GM19397 (cell line): ENCODE measurements around the gene ISG20L2.

Source experiments
- ATAC-seq: cut with Tn5 transposase; IDR thresholded peaks from one replicate; pipeline ENCODE4 v1.9.1; 2021; ENCODE audit warnings: mild to moderate bottlenecking, moderate library complexity; ENCODE audit not compliant: unreplicated experiment

The ISG20L2 gene

DNA sequence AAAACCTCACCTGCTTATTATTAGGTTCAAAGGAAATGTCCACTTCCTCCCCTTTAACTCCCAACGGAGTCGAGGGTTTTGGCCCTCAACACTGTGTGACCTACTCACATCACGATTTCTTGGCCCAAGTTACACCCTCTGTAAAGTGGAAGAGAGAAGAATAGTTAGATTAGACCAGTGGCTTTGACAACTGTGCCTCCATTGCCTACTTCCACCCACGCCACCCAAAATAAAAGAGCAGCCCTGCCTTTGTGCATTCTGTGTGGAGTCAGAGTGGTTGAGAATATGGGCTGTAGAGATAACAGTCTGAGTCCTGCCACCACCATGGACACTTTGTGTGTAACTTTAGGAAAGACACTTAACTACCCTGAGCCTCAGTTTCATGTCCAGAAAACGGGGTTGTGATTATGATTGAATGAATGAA lies 27.0 kb upstream of the ISG20L2 start:
- ATAC-seq: no peak

GRCh38 chr1:156754219-156754618 lies 25.7 kb upstream of the ISG20L2 start:
- no peak for ATAC-seq

GRCh38 chr1:156752843-156753482 lies 24.4 kb upstream of the ISG20L2 start:
- ATAC-seq: no peak

- peak; percentile 70 for ATAC-seq
These were observed 23.4 kb upstream of the ISG20L2 start for GRCh38 chr1:156751757-156752481.

DNA sequence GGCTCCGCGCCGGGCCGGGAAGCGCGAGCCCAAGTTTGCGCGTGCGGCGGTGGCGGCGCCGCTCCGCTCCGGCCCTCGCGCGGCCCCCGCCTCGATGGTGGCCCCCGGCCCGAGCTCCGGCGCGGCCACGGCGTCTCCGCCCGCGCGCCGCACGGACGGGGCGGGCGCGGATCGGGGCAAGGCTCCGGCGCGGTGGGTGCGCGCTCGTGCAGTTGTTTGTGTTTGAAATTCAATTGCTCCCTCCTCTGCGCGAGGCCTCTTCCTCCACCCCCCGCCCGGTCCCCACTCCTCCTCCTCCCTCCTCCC lies 22.8 kb upstream of the ISG20L2 start, which contains the start of gene HDGF:
TSS of gene HDGF (minus strand) at position 225 of the 306 bp plus-strand sequence. CDS start 246 bp downstream, outside the sequence.
- no peak for ATAC-seq

DNA sequence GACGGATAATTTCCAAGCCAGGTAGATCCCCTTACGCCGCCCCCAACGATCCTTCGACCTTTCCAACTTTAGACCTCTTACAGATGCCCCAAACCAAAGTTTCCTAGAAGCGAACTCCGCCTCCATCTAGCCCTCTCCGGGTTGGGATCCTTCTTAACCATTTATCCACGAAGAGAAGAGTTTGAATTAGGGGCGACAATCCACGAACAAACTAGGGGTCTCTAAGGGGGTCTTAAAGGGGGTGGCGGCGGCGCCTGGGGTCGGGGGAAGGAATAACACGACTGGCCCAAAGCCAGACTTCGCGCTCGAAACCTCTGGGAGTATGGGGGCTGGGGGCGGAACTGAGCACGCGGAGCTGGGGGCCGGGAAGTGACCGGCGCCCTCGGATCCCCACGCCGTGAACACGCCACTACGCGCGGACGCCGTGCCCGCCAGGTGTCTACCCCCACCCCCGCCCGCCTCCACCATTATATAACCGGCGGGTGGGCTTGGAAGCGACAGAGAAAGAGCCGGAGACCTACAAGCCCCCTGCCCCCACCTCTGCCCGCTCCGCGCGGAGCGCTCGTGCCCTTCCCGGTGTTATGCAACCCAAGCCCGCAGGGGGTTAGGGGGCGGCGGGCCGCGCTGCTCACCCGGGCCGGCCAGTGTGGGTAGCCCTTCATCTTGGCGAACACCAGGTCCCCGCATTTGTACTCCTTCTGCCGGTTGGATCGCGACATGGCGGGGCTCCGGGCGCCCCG lies 22.3 kb upstream of the ISG20L2 start:
- peak; percentile 14 for ATAC-seq

DNA sequence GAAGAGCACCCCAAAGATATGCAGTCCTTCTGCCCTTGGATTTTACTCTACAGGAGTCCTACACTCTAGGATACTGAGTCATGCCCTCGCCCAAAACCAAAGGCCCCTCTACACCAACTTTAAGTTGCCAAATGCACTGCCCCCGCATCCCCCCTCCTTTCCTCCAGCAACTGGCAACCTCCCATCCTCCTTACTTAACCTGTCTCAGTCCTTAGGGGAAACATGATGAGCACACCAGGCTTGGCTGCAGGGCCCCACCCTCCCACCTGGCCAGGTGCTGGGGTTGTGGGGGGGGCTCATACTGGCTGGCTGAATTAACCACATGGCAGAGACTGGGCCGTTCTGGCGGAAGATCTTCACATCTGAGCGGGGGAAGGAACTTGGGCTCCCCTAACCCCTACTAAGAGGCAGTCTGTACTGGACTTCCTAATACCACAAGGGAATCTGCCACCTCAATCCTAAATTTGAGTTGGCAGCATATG lies 21.7 kb upstream of the ISG20L2 start:
- no peak for ATAC-seq

DNA sequence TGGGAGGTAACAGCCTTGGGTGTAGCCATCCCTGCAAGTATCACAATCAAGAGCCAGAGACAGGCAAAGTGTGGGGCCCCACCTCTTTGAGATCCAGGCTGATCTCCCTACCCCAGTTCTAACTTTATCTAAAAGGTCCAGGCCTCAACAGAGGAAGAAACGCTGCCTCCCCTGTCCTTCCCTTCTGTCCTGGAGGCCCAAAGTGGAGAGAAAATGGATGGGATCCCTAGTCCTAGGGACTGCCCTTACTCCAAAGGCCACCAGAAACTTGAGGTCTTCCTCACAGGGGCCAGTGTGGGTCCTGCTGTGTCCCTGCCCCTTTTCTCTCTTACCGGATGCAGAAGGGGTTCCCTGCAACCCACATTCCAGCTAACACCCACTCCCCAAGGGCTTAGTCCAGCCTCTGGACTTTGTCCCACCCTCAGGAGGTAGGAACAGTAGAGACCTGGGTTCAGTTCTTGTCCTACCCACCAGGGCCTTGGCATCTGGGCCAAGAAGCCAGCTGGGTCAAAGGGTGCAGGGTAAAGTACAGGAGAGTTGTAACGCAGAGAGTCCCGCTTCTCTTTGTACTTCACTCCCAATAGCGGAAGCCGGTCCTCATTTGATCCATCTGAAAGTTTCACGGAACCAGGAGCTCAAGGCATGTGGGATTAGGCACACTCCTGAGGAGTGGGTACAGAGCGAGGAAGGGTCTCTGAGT lies 21.0 kb upstream of the ISG20L2 start:
- no peak for ATAC-seq

DNA sequence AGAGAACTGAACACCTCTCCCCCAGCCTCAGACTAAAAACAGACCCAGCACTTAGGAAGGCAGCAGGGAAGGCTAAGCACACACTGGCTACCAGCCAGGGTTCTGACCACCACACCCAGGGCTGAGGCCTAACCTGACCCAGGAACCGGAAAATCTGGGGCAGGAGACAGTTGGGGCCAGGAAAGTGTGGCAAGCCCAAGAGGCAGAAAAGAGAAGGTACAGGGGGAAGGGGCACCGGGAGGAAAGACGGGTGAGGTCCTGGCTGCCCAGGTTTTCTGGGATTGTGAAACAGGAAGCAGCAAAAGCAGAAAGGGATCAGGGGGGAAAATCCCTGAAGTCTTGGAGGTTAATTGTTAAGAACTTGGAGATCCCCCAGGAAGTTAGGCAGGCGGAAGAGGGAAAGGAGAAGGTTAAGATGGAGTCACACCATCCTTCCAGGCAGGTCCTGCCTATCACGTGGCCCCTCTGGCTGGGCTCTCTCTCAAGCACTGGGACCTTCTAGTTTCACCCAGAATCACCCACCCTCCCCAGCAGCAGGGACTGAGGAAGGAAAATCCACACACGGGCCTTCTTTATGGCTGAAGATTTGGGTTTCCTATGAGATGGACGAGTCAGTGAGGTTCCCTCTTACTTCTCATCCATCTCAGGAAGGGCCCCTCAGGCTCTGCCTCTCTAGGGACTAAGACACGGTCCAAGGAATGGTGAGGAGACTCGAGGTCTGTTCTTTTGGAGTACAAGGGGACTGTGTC lies 20.3 kb upstream of the ISG20L2 start:
- no peak for ATAC-seq

- no peak for ATAC-seq
These were observed 19.4 kb upstream of the ISG20L2 start for GRCh38 chr1:156747742-156748669.

DNA sequence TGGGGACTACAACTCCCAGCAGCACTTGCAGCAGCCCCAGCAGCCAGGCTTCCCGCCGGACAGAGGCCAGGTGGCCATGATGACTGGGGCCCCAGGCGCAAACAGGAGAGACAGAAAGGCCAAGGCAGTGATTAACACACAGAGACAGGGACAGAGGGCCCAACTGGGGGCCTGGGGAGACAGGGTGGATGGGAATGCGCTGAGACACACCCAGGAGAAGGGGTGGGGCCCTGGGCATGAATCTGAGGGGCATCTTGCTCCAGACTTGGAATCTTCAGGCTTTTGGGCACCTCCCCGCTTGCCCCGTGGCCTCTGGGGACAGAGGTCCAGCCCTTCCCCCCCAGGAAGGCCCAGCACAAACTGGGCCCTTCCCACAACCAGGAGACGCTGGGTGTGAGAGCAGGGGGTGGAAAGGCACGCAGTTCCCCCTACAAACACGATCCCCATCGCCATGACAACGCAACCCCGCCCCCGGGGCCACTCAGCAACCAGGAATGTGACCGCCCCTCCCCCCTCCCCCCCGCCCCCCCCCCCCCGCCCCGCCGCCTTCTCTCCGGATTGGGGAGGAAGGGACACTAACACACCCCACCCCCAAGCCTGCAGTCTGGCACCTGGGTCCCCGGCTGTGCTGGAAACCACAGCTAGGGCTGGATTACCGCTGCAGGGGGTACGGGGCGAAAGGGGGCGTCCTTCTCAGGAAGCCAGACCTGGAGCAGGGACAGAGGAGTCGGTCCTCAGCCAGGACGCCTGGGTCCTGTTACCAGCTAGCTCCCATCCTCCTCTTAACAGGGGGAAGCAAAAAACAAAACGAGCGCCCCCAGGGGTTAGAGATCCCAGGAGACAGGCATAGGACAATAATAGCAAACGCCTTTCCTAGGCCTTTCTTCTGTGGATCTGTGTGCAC lies 18.4 kb upstream of the ISG20L2 start:
- no peak for ATAC-seq

DNA sequence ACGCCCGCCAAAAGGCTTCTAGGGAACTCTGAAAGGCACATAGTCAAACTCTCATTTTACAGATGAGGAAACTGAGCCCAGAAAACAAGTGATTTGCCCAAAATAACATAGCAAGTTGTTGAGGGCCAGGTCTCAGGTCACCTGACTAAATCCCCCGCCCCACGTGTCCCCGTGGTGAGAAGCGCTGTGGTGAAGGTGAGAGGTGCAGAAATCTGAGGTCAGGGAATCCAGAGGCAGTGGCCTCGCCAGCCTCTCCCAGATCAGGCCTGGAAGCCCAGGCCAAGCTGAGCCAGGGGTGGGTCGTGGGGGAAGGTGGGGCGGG lies 17.8 kb upstream of the ISG20L2 start:
- no peak for ATAC-seq

GRCh38 chr1:156745881-156746280 lies 17.3 kb upstream of the ISG20L2 start:
- no peak for ATAC-seq

DNA sequence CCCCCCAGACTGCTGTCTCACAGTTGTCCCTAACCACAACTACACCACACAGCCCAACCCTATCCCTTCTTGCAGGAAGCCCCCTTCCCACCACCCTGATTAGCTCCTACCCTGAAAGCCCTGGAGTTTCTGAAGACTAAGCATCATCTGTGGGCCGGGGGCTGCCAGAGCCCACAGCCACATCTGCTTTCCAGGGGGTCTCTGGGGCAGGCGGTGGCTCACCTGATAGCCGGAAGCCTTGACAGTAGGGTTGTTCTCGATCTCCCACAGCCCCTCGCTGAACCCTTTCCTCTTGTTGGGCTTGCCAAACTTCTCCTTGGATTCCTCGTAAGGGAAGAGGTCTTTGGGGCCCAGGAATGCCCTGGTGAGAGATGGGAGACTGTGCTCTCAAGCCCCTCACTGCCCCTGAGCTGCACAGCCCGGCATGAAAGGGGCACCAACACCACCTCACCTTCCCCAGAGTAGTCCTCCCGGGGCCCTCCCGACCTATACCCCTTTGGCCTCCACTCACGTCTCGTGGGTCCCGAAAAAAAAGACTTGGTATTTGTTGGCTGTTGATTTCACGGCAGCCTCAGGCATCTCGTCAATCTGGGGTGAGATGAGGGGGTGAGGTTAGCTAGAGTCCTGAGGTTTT lies 16.3 kb upstream of the ISG20L2 start:
- no peak for ATAC-seq

DNA sequence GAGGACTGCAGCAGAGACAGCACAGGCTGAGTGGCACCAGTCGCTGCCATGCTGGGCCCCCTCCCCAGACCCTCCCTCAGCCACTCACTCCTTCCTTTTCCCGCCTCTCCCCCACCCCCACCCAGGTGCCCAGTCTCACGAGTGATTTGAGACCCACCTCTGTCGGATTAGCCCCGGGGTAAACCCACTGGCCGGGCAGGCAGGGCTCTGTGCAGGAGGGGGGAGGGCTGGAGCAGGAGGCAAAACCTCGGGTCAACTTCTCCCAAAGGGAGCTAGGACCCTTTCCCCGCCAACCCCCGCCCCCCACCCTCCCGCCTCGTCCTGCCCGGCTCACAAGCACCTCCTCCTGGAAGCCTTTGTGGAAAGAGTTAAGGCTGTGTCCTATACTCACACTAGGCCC lies 15.8 kb upstream of the ISG20L2 start:
- ATAC-seq: no peak

GRCh38 chr1:156743367-156744302 lies 15.1 kb upstream of the ISG20L2 start:
- no peak for ATAC-seq

GRCh38 chr1:156742801-156743200 lies 14.2 kb upstream of the ISG20L2 start:
- ATAC-seq: no peak
